ENCODE data around the gene DNAH9.

DNAH9 gene

DNA sequence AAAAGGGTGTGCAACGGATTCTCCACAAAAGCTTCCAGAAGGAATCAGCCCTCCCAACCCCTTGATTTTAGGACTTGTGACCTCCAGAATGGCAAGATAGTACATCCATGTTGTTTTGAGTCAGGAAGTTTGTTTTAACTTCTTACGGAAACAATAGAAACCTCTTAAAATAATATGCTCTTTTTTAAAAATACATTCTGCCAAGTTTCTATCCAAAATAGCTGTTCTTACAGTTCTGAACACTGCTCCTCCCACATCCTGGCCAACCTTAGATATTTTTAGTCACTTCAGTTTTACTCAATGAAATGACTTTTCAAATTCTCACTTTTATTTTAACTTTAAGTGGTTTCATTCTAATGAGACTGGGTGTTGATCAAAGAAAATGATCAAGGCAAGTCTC is 242.6 kb downstream of the DNAH9 start:
- DNase-seq (ENCODE audit: low read depth): no peak

- no peak for DNase-seq (ENCODE audit: low read depth)
Observed at GRCh38 chr17:11848330-11848729, 250.1 kb downstream of the DNAH9 start.

DNA sequence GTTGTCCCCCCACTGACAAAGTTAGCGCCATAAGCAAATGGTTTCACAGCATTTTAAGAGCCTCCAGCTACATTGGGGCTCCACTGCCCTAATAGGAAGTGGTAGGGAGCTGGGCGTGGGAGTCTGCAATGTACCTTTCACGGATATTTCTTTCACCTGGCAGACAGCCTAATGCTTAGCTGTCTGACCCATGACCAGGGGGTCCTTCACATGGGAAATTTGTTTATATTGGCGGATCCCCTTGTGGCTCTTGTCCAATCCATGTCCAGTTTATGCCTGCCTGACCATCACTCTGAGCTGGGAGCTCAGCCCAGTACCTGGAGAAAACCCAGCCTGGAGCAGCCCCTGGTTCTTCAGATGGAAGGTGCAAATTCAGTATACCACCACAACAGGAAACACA is 254.0 kb downstream of the DNAH9 start:
- no peak for DNase-seq (ENCODE audit: low read depth)

DNA sequence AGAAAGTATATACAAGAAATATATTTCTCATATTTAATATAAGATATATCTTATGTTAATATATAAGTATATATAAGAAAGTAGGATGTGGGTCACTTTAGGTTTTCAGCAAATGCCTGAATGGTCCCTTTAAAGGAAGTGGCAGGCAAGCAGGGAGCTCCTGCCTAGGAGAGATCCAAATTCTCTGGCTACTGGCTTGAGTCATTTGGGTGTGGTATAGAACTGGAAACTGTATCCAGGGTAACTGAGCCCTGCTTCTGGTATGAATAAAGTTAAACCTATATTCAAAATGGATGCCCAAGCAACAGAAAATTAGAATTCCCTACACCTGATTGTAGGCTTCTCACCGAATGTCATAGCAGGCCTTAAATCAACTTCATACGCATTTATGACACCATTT is 254.6 kb downstream of the DNAH9 start:
- no peak for DNase-seq (ENCODE audit: low read depth)

DNA sequence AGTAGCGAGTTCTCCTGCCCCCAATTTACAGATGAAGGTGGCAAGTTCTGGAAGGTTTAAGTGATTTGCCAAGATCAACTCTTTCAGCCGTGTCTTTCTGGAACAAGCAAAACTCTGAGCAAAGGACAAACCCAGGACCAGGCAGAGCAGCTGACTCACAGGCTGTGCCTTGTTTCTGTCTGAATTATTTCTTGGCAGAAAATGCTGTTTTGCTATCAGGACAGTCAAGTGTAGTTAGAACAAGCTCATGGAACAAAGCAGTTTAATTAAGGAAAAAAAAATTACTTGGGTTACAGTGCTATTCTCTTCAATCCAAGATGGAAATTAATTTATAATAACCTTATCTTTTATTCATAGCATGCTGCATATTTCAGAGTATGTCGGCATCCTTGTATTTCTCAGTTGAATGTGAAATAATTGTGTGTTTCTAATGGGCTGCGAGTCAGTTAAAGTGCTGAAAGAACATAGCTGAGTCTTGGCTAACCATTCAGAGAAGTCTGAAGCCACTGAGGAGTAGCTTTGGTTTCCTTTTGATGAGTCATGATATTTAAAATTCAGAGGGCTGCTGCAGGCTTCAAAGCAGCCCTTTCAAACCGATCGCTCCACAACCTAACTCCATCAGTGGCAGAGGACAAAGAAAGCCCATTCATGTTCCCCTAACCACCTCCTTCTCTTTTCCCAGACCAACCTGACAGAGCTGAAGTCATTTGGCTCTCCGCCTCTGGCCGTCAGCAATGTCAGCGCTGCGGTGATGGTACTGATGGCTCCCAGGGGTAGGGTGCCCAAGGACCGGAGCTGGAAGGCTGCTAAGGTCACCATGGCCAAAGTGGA is 255.3 kb downstream of the DNAH9 start:
- DNase-seq (ENCODE audit: low read depth): no peak

GRCh38 chr17:11855306-11855705 is 257.0 kb downstream of the DNAH9 start:
- DNase-seq (ENCODE audit: low read depth): no peak

DNA sequence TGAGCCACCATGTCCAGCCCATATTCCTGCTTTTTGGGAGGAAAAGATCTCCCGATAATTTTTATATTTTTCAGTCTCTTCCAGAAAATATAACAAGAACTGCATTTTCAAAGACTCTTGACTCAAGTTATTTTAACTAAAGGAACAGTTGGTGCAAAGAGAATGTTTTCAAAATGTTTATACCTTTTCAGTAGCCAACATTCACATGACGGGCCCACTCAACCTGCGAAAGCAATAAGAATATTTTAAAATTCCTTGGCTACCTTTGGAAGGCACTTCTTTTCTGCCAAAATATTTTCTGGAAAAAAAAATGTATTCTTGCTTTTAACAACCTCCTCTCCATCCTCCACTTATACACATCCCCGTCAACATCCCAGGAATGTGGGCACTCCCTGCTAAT is 258.7 kb downstream of the DNAH9 start:
- no peak for DNase-seq (ENCODE audit: low read depth)

GRCh38 chr17:11869680-11870394 is 271.6 kb downstream of the DNAH9 start:
- no peak for DNase-seq (ENCODE audit: low read depth)

GRCh38 chr17:11871773-11872172 is 273.5 kb downstream of the DNAH9 start:
- no peak for DNase-seq (ENCODE audit: low read depth)

- no peak for DNase-seq (ENCODE audit: low read depth)
Observed at GRCh38 chr17:11874756-11875155, 276.5 kb downstream of the DNAH9 start.

DNA sequence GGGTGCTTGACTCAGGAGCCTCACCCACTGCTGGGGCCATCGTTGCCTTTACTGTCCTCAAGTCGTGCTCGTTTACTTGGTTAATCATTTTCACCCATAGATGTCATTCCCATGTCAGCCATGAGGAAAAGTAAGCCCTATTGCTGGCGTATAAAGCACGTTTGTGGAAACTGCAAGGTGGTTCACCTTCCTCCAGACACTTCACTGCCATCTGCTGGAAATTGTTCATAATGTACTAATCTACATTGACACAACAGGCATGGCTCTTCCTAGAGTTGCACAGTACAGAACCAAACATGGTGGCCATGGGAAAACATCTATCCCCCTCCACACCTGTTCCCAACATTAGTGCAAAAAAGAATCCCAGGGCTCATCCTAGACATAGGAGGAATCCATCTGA is 282.4 kb downstream of the DNAH9 start:
- no peak for DNase-seq (ENCODE audit: low read depth)

- DNase-seq (ENCODE audit: low read depth): no peak
Observed at GRCh38 chr17:11882716-11883115, 284.4 kb downstream of the DNAH9 start.

GRCh38 chr17:11885051-11885450 is 286.8 kb downstream of the DNAH9 start:
- no peak for DNase-seq (ENCODE audit: low read depth)

DNA sequence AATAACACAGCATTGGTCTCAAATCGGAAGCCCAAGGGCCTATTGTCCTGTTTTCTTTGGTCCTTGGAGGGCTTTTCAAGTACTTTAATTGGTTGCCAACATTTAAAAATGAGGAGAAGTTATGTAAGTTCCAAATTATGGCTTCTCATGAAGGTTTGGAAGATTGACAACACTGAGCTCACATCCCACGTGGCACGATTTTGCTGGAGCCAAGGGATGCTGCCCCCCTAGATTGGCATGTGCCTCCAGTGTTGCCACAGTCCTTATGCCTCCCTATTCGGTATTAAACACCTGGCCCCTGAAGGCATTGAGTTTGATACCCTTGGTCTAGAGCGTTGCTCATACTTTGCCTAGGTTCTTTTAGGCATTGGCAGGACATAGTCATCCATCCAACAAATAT is 291.0 kb downstream of the DNAH9 start:
- no peak for DNase-seq (ENCODE audit: low read depth)

- DNase-seq (ENCODE audit: low read depth): no peak
Observed at GRCh38 chr17:11893862-11894261, 295.6 kb downstream of the DNAH9 start.

DNA sequence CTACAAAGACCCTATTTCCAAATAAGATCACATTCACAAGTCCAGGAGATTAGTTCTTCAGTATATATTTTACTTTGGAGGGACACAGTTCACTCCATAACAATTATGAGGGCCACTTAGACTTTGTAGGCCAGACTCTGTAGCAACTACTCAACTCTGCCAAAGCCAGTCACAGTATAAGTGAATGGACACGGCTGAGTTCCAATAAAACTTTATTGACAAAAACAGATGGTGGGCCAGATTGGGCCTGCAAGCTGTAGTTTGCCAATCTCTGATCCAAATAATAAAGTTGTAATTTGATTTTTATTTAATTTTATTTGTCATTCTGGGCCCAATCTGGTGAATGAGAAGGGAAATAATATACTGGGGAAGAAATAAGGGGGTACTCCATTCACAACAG is 297.9 kb downstream of the DNAH9 start:
- no peak for DNase-seq (ENCODE audit: low read depth)

DNA sequence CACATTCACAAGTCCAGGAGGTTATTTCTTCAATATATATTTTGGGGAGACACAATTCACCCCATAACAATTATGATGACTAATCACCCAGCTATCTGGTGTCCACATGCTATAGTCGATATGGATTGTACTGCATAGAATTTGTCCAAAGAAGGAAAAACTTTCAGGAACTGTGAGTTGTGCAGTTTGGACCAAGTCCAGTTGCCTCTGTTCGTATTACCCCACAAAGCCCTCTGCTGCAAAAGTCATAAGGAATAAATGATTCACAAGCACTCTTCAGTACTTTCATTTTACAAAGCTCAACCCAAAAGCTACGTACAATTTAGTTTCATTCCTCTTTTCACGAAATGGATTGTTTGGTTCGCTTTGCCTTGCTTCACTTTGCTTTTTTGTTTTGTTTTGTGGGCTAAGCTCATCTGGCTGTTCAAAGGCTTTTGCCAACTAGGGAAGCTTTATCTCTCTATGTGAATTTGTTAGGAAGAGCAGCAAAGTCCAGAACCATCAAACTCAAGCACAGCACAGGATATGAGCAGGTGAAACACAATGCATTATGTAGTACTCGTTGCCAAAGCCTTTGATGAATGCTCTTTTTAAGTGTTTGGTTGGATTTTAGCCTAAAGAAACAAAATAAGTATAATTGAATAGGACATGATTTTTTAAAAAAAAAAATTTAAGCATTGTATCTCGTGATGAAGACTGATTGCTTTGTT is 300.4 kb downstream of the DNAH9 start:
- DNase-seq (ENCODE audit: low read depth): no peak

GRCh38 chr17:11899537-11899942 is 301.3 kb downstream of the DNAH9 start:
- DNase-seq (ENCODE audit: low read depth): no peak

- no peak for DNase-seq (ENCODE audit: low read depth)
Observed at GRCh38 chr17:11900041-11900476, 301.8 kb downstream of the DNAH9 start.

- DNase-seq (ENCODE audit: low read depth): no peak
Observed at GRCh38 chr17:11900655-11901054, 302.4 kb downstream of the DNAH9 start.

DNA sequence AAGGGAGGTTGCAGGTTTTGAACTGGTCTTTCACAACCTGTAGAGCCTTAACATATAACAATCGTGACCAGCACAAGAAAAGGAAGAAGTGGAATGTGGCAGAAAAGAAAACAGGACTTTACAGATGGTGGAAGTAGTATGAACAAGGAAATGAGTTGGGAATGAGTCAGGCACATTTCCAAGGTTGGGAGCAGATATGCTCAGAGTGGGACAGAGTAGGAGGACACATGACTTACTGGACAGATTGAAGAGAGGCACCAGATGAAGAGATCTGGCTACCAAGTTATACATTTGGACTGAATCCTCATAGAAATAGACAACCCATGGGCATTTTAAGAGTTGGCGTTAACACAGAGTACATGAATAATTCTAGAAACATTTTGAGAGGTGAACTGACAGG is 303.7 kb downstream of the DNAH9 start:
- no peak for DNase-seq (ENCODE audit: low read depth)

- no peak for DNase-seq (ENCODE audit: low read depth)
Observed at GRCh38 chr17:11908711-11909146, 310.5 kb downstream of the DNAH9 start.

- no peak for DNase-seq (ENCODE audit: low read depth)
Observed at GRCh38 chr17:11909348-11909747, 311.1 kb downstream of the DNAH9 start.

Data from GM04504 (cell line).